GM19463 (cell line): ENCODE data around the gene GRB10.

ENCODE experiments used
- ATAC-seq: cut with Tn5 transposase; IDR thresholded peaks from one replicate; pipeline ENCODE4 v1.9.1; 2021; ENCODE audit warnings: mild to moderate bottlenecking, moderate library complexity; ENCODE audit not compliant: unreplicated experiment

The GRB10 gene

DNA sequence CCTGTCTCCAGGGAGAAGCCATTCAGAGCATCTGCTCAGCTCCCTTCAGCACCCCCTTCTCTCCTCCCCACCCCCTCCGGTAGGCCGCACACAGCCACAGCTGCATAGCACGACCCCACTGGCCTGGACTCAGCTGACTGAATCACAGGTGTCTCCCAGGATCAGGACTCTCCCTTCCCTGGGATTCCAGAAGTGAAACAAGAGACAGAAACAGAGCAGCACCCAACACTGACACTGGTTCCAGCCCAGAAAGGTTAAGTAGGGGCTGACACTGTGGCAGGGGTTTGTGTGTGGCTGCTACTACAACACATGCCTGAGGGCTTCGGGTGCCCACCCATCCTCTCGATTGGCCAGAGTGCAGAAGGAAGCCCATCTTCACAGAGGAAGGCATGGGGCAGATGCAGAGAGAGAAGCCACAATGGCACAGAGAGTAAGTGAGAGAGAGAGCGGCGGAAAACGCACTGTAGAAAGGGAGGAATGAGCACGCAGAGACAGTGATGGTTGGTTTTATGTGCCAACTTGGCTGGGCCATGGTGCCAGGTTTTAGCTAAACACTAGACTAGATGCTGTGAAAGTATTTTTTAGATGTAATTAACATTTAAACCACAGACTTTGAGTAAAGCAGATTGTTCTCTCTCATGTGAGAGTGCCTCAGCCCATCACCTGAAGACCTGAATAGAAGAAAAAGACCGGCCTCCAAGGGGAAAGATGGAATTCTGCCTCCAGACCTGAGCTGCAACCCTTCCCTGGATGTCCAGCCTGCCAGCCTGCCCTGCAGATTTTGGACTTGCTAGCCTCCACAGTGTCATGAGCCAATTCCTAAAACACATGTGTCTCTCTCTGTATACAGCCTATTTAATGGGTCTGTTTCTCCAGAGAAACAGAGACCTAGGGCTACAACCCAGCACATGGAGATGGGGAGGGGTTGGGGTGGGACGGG is 107.5 kb downstream of the GRB10 start:
- ATAC-seq, result no peak

- no peak for ATAC-seq
Observed at GRCh38 chr7:50674299-50674698, 108.4 kb downstream of the GRB10 start.

GRCh38 chr7:50673096-50673495 is 109.6 kb downstream of the GRB10 start:
- ATAC-seq, result no peak

GRCh38 chr7:50672045-50672444 is 110.7 kb downstream of the GRB10 start:
- no peak for ATAC-seq

- ATAC-seq, result no peak
Observed at GRCh38 chr7:50671386-50671785, 111.3 kb downstream of the GRB10 start.

DNA sequence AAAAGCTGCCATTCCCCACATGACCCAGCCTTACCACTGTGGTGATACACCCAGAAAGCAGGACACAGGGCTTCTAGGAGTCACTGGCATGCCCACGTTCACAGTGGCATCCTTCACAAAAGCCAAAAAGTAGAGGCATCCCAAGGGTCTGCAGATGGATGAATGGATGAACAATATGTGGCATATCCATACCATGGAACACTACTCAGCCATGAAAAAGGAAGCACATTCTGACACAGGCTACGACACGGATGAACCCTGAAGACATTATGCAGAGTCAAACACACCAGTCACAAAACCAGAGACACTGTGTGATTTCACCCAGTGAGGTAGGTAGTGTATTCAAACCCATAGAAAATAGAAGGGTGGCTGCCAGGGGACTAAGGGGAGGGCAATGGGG is 112.8 kb downstream of the GRB10 start:
- ATAC-seq, result no peak

DNA sequence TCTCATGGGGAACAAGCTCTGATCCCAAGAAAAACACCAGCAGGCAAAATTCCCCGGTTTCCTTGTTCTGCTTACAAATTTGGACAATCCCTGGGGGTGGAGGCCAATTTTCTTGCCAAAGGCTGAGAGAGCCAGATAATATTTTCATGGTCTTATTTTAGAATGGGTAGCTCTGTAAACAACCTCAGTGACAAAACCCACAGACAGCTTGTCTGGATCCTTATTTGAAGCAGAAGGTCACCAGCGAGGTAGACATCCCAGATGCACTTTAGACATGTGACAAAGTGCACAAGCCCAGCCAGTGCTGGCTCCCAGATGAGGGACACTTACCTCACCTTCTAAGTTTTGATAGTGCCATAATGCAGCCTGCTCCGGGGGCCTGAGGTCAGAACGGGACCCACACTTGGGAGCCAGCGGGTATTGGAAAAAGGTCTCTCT is 114.9 kb downstream of the GRB10 start:
- no peak for ATAC-seq

GRCh38 chr7:50667338-50667737 is 115.4 kb downstream of the GRB10 start:
- ATAC-seq, result no peak

DNA sequence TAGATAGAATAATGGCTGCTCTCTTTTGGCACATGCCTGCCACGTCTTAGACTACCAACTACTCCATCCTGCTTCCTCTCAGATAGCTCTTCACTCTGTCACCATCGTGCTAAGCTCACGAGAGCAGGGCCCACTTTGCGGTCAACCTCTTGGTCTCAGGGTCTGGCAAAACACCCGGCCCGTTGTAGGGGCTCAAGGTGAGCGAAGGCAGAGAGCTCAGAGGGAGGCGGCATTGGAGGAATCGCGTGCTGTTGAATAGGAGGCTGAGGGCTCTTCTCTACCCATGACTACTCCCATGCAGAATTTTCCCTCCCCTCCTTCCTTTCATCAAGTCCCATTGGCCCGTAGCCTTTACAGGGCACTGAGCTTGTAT is 116.6 kb downstream of the GRB10 start:
- no peak for ATAC-seq

DNA sequence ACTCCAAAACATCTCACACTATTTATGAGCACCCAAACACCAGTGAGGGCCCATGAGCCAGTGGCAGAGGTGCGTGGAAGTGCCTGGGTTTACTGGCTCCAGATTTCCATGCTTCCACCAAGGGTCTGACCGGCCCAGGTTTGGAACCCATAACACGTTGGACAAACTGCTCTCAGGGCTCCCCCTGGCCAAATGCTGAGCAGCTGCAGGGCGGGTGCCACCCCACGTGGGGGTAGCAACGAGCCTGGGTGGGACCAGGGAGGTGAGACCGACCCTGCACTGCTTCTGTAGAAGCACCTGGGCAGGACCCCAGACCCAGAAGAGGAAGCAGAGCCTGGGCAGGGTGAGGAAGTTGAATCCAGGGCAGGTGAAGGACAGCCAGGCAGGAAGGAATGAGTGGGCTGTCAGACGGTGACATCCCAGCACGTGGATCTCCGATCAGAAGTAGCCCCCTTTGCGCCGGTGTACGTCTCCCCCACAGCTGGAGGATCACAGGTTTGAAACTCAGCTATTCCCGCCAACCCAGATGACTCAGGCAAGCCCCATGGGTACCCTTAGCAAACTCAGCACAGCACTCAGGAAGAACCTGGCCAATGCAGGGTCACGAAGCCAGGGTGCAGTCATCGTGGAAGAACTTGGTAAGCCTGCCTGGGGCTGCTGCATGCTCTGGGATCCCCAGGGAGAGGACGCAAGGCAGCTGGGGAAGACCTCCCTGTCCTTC is 117.1 kb downstream of the GRB10 start:
- no peak for ATAC-seq

DNA sequence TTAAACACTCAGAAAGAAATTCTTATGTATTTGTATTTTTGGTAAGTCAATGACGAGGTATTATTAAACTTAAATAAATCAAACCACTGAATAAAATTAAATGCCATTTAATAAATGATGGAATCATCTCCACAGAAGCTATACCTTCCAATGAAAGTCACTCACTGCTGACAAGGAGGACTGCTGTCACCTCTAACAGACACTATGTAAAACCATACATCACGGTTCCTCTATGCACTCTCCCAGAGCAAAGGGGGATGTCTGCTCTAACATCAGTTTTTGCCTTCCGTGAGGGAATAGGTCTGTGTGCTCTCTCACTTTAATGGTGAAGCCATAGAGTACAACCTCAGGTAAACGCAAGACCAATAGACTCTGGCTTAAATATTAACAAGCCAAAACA is 117.8 kb downstream of the GRB10 start:
- ATAC-seq, result no peak

GRCh38 chr7:50664461-50664922 is 118.2 kb downstream of the GRB10 start:
- peak; percentile 59 for ATAC-seq

DNA sequence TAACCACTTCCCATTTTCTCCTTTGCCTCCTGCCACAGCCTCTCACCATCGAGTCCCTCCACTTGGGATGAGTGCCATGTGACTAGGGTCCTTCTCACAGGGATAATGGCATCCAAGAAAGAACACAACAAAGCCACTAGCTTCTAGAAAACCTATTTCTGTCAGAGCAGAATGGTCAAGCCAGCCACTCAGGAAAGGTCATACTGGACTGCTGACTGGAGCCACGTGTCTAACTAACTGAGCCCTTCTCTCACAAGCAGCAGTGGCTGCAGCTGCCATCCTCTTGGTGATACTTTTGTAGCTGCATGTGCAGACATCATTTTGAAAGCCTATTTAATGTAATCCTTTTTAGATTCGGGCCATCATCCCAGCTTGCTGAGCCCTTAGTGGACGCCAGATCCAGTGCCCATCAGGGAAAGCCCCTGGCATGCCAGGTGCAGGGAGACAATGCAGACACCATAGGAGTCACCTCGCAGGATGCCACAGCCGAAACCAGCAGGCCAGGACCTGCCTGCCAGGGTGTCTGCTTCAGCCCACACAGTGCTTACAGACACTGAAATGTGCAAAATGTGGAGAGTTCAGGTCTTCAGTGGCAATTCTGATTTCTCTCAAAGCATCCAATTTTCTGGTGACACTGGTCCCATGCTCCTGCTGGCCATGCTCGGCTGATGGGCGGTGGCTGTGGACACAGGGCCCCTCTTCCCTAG is 119.1 kb downstream of the GRB10 start:
- no peak for ATAC-seq

- ATAC-seq, result no peak
Observed at GRCh38 chr7:50662996-50663395, 119.7 kb downstream of the GRB10 start.

- ATAC-seq, result no peak
Observed at GRCh38 chr7:50662041-50662694, 120.5 kb downstream of the GRB10 start.

DNA sequence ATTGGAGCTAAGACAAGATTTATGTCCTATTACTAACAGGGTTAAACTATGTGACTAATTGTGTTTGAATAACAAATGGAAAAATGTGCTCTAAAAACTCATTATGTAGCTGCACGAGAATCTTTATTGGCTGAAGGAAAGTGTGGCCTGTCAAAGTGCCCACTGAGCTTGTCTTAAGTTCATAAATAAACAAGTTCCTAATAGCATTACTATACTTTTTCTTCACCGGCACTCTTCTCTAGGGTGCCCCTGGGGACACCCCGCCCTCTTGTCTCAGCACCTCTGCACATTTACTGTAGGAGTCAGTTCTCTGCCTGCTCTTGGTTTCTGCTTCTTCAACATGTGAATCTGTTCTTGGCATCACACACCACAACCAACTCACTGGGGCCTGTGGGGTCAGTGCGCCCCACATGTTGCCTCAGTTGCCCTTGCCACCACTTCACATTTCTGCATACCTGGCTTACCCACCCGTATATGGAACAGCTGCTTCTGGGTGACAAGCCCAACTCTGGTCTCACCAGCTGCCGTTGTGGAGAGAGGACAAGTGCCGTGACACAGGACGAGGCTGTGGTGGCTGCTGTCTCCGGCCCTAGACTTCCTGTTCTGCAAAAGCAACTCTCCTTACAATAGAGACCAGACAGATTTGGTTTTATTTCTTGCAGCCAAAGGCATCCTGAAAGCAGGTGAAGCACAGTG is 121.2 kb downstream of the GRB10 start:
- peak; percentile 48 for ATAC-seq

- no peak for ATAC-seq
Observed at GRCh38 chr7:50660830-50661175, 121.9 kb downstream of the GRB10 start.

DNA sequence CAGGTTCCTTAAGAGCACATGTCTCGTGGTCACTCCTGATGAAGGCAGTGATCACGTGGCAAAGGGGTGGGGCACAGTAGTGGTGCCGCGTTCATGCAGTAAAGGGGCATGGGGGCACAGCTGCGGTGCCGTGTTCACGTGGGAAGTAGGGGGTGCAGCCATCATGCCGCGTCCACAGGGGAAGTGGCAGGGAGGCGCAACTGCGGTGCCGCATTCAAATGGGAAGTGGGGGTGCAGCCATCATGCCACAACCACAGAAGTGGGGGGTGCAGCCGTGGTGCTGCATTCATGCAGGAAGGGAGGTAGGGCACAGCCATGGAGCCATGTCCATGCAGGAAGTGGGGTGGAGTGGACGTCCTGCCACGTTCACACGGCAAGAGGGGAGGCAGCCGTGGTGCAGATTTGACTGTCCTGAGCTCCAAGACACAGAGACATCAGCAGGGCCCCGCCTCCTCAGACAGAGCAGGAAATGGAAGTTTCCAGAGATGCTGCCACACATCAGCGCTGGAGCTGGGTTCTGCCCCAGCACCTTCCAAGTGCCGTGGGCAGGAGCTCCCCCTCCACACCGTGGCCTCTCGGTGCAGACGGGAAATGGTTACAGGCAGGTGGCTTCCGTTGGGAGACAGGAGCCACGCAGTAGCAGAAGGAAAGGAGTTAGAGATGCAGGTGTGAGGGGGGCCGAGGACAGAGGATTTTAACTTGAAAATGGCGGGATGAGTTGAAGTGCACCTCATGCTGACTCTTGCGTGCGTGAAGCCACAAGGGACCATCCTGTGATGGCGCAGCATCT is 122.5 kb downstream of the GRB10 start:
- peak; percentile 17 for ATAC-seq

DNA sequence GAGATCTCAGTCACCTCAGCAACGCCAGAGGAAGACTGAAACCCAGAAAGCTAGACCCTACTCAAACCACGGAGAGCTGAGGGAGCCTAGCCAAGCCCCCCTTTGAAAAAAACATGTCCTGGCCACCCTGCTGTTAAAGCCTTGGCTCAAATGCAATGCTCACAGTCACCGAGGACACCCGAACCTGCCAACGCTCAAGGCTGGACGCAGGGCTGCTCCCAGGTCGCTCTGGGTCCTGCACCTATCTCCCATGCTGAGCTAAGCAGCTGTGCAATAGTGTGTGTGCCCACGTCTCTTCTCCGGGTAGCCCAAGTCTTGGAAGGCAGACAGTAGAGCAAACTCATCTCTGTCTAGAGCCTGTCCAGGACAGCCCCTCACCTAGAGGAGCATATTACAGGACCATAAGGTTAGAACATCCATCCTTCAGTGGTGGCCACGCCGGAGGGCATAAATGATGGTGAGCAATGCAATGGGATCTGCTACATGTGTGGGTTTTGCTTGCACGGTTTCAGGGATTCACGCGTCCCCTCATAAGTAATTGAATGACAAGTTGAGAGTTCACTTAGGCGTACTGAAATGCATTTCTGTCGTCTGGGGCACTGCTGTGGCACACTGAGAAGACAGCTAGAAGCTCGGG is 123.2 kb downstream of the GRB10 start:
- ATAC-seq, result no peak
